ENCODE data around the gene RFK. TPM values are rescaled to one million over a fixed set of nuclear protein-coding genes. Genes with fewer than 3 reads are reported as not detected.
"Not testable (repeated sequence)": the region's sequence is repeated elsewhere in the genome, so short reads cannot be mapped to it uniquely, and the experiment has no call there.

Gene RFK
- 10 to 100 TPM; 29.3 to 40.0 (median 34.8) TPM for total RNA-seq

GRCh38 chr9:76394195-76394959, at the start of gene RFK:
Gene RFK, minus strand, starts transcription at chr9:76394426. Its CDS starts 255 bp downstream, at chr9:76394171.
- DNase-seq, result peak; percentile 90 to 92
- peak within 1 kb of the TSS; percentile 68 to 92 (median 75) for H3K4me3 ChIP-seq (replicated peaks in 1 of 3)
- H3K9me3 ChIP-seq, result no peaks in the 10 kb centered on the region
- no peaks in the 10 kb centered on the region for H3K36me3 ChIP-seq
- H3K4me1 ChIP-seq, result peaks cover 3 to 5% of the 10 kb centered on the region in 2 donors
- H3K27me3 ChIP-seq, result no peaks in the 10 kb centered on the region
- peak within 1 kb of the TSS; percentile 89 to 96 (median 92) for H3K27ac ChIP-seq
- 1% methylated on average over 24 to 33 of the region's 81 CpGs for WGBS, 2 donors
- intact Hi-C loops (cut with DNase I), result no loop called here
- TF ChIP-seq CTCF (IDR thresholded peaks at IDR 0.05) (peak in 3 of 6 experiments; percentile 35 to 49 (median 41)), POLR2A (IDR thresholded peaks at IDR 0.05) (peak in 1 of 2 donors; percentile 78)

GRCh38 chr9:76443887-76444286, 49.7 kb upstream of the RFK start:
- WGBS, 2 donors, result 85 to 93% methylated on average over 3 of the region's 3 CpGs
- TF ChIP-seq CTCF (IDR thresholded peaks at IDR 0.05), result no peak
- TF ChIP-seq POLR2A (IDR thresholded peaks at IDR 0.05), result no peak
- intact Hi-C loops (cut with DNase I), result no loop called here

GRCh38 chr9:76441551-76442322, 47.5 kb upstream of the RFK start:
- TF ChIP-seq CTCF (IDR thresholded peaks at IDR 0.05) (no peak), POLR2A (IDR thresholded peaks at IDR 0.05) (no peak)
- H3K4me1 ChIP-seq, result no peaks in the 10 kb centered on the region
- no peak overlapping the region for H3K4me3 ChIP-seq (replicated peaks in 1 of 3)
- DNase-seq, result no peak
- WGBS, 2 donors, result 91 to 93% methylated on average over 10 of the region's 10 CpGs
- H3K36me3 ChIP-seq, result no peaks in the 10 kb centered on the region
- no peak overlapping the region for H3K27ac ChIP-seq
- H3K9me3 ChIP-seq, result no peaks in the 10 kb centered on the region
- H3K27me3 ChIP-seq, result no peaks in the 10 kb centered on the region
- intact Hi-C loops (cut with DNase I), result no loop called here

More at GRCh38 chr9:76443887-76444286, 49.7 kb upstream of the RFK start:
- no peaks in the 10 kb centered on the region for H3K9me3 ChIP-seq
- H3K27ac ChIP-seq, result no peak overlapping the region
- no peaks in the 10 kb centered on the region for H3K27me3 ChIP-seq
- no peaks in the 10 kb centered on the region for H3K36me3 ChIP-seq
- no peaks in the 10 kb centered on the region for H3K4me1 ChIP-seq
- H3K4me3 ChIP-seq (replicated peaks in 1 of 3), result no peak overlapping the region
- no peak for DNase-seq

- H3K4me1 ChIP-seq, result no peaks in the 10 kb centered on the region
- H3K27ac ChIP-seq, result no peak overlapping the region
- intact Hi-C loops (cut with DNase I), result no loop called here
- H3K9me3 ChIP-seq, result no peaks in the 10 kb centered on the region
- DNase-seq, result no peak
- H3K36me3 ChIP-seq, result no peaks in the 10 kb centered on the region
- no peak for TF ChIP-seq POLR2A (IDR thresholded peaks at IDR 0.05)
- no peak for TF ChIP-seq CTCF (IDR thresholded peaks at IDR 0.05)
- 86 to 91% methylated on average over 6 of the region's 6 CpGs for WGBS, 2 donors
- H3K27me3 ChIP-seq, result no peaks in the 10 kb centered on the region
- no peak overlapping the region for H3K4me3 ChIP-seq (replicated peaks in 1 of 3)
Measured at GRCh38 chr9:76438841-76439588, 44.8 kb upstream of the RFK start.

GRCh38 chr9:76437017-76437699, 42.9 kb upstream of the RFK start:
- H3K27ac ChIP-seq; DNase-seq; H3K9me3 ChIP-seq; H3K27me3 ChIP-seq; intact Hi-C loops (cut with DNase I); H3K4me1 ChIP-seq; H3K4me3 ChIP-seq (replicated peaks in 1 of 3); H3K36me3 ChIP-seq: not testable (repeated sequence)
- WGBS, 2 donors, result 81 to 85% methylated on average over 9 of the region's 9 CpGs

- H3K4me1 ChIP-seq; H3K27me3 ChIP-seq; H3K4me3 ChIP-seq (replicated peaks in 1 of 3); intact Hi-C loops (cut with DNase I); H3K9me3 ChIP-seq; H3K27ac ChIP-seq; DNase-seq; H3K36me3 ChIP-seq: not testable (repeated sequence)
- WGBS, 2 donors, result 93 to 97% methylated on average over 6 of the region's 6 CpGs
Measured at GRCh38 chr9:76434897-76435296, 40.7 kb upstream of the RFK start.

All from thyroid gland (tissue), 4 donors.